HepG2 (cell line): ENCODE data around the gene NUP85. TPM values are rescaled to one million over a fixed set of nuclear protein-coding genes. Genes with fewer than 3 reads are reported as not detected.

Experiments used
- ATF7 ChIP-seq, 2 experiments: fragments of 450-650 bp in 1 of 2; sonication (generic) in 1 of 2; formaldehyde crosslinking in 1 of 2; IDR thresholded peaks; 2 replicates each; pipeline versions ENCODE4 v1.4.0 to v1.6.1; 2016 to 2020; ENCODE audit warnings: antibody characterized with exemption in 1 of 2, mild to moderate bottlenecking in 1 of 2, missing genetic modification reagents in 1 of 2
- FOXM1 ChIP-seq: sonication (generic); formaldehyde crosslinking; IDR thresholded peaks from 2 replicates; pipeline ENCODE4 v1.5.0; 2020; ENCODE audit warnings: missing genetic modification reagents
- GABPB1 ChIP-seq: IDR thresholded peaks from 2 replicates; pipeline ENCODE4 v1.6.1; 2016; ENCODE audit warnings: mild to moderate bottlenecking, missing genetic modification reagents, moderate library complexity, missing compliant biosample characterization
- HES4 ChIP-seq: sonication (generic); formaldehyde crosslinking; IDR thresholded peaks from 2 replicates; pipeline ENCODE4 v1.9.0; 2021; ENCODE audit warnings: mild to moderate bottlenecking, missing genetic modification reagents, borderline replicate concordance
- NFIC ChIP-seq: IDR thresholded peaks from 2 replicates; pipeline ENCODE4 v1.6.1; 2012; ENCODE audit warnings: mild to moderate bottlenecking, low read length, inconsistent platforms
- NR3C1 ChIP-seq: sonication (generic); formaldehyde crosslinking; IDR thresholded peaks from 2 replicates; pipeline ENCODE4 v1.4.0; 2020; ENCODE audit warnings: missing genetic modification reagents
- RFX5 ChIP-seq: IDR thresholded peaks from 2 replicates; pipeline ENCODE4 v1.6.1; 2011; ENCODE audit warnings: low read depth, low read length, improper control_type of control experiment
- SAFB2 ChIP-seq: sonication (generic); formaldehyde crosslinking; IDR thresholded peaks from 2 replicates; pipeline ENCODE4 v1.5.1; 2020; ENCODE audit warnings: missing genetic modification reagents, low read depth, mild to moderate bottlenecking, borderline replicate concordance
- SP2 ChIP-seq: sonication (generic); formaldehyde crosslinking; IDR thresholded peaks from 2 replicates; pipeline ENCODE4 v1.5.1; 2020; ENCODE audit warnings: mild to moderate bottlenecking, missing genetic modification reagents
- TOPORS ChIP-seq: sonication (generic); formaldehyde crosslinking; IDR thresholded peaks from 2 replicates; pipeline ENCODE4 v1.8.0; 2023; ENCODE audit warnings: mild to moderate bottlenecking, missing genetic modification reagents
- ZBTB1 ChIP-seq: sonication (generic); formaldehyde crosslinking; IDR thresholded peaks from 2 replicates; pipeline ENCODE4 v1.4.0; 2020; ENCODE audit warnings: missing genetic modification reagents, borderline replicate concordance
- ZFP36L1 ChIP-seq: sonication (generic); formaldehyde crosslinking; IDR thresholded peaks from 2 replicates; pipeline ENCODE4 v1.8.0; 2022; ENCODE audit warnings: mild to moderate bottlenecking, missing genetic modification reagents, moderate library complexity
- ZFP82 ChIP-seq: sonication (generic); formaldehyde crosslinking; IDR thresholded peaks from 2 replicates; pipeline ENCODE4 v1.5.1; 2020; ENCODE audit warnings: mild to moderate bottlenecking, missing genetic modification reagents, borderline replicate concordance
- ZNF138 ChIP-seq: sonication (generic); formaldehyde crosslinking; IDR thresholded peaks from 2 replicates; pipeline ENCODE4 v1.5.0; 2020; ENCODE audit warnings: mild to moderate bottlenecking, low read depth, missing genetic modification reagents
- ZNF335 ChIP-seq: sonication (generic); formaldehyde crosslinking; IDR thresholded peaks from 2 replicates; pipeline ENCODE4 v1.4.0; 2020; ENCODE audit warnings: missing genetic modification reagents
- ZNF713 ChIP-seq: sonication (generic); formaldehyde crosslinking; IDR thresholded peaks from 2 replicates; pipeline ENCODE4 v1.4.0; 2020; ENCODE audit warnings: mild to moderate bottlenecking, missing genetic modification reagents
- ZNF747 ChIP-seq: sonication (generic); formaldehyde crosslinking; IDR thresholded peaks from 2 replicates; pipeline ENCODE4 v1.8.1; 2023; ENCODE audit warnings: missing genetic modification reagents, mild to moderate bottlenecking, borderline replicate concordance
- polyA plus RNA-seq, 8 experiments: library from polyadenylated mRNA; depleted of rRNA in 3 of 8; stranded (reverse) in 7 of 8; unstranded in 1 of 8; fragments of >200 nt; fragmentation: Illumina TruSeq in 4 of 8; extraction: Trizol in 4 of 8; gene quantifications; 2 replicates each; pipeline versions ENCODE4 v1.2.1 to v1.2.3, GENCODE V29; 2011 to 2016; ENCODE audit warnings: low read depth in 4 of 8, missing spikeins in 1 of 8, mixed read lengths in 1 of 8; ENCODE audit not compliant: insufficient read depth in 1 of 8
- total RNA-seq, 5 experiments: library from RNA; depleted of rRNA; stranded (reverse); fragments of >200 nt; fragmentation: Illumina TruSeq; extraction: Trizol; gene quantifications; 2 replicates each; pipeline ENCODE4 v1.2.3, GENCODE V29; 2016; ENCODE audit warnings: low read depth in 1 of 5
- TF ChIP-seq, protein P1 (sequence below): sonication (generic); formaldehyde crosslinking; IDR thresholded peaks from 2 replicates; pipeline ENCODE4 v1.5.1; 2020; ENCODE audit warnings: missing genetic modification reagents, mild to moderate bottlenecking, borderline replicate concordance
- TF ChIP-seq, protein P2 (sequence below), 2 experiments: sonication (generic) in 1 of 2; formaldehyde crosslinking in 1 of 2; IDR thresholded peaks; 2 replicates each; pipeline versions ENCODE4 v1.4.0 to v1.6.1; 2018 to 2020; ENCODE audit warnings: missing genetic modification reagents in 2 of 2, borderline replicate concordance in 1 of 2, low read depth in 1 of 2, mild to moderate bottlenecking in 1 of 2, missing biosample characterization in 1 of 2
- TF ChIP-seq, protein P3 (sequence below): sonication (generic); formaldehyde crosslinking; IDR thresholded peaks from 2 replicates; pipeline ENCODE4 v1.4.0; 2020; ENCODE audit warnings: mild to moderate bottlenecking, missing genetic modification reagents

Gene NUP85
- total and polyA plus RNA-seq, 2 of the 13 experiments (the other 11 are each of a cell fraction or from before 2014, with no cell fraction given) = 89.1 to 124 TPM

DNA sequence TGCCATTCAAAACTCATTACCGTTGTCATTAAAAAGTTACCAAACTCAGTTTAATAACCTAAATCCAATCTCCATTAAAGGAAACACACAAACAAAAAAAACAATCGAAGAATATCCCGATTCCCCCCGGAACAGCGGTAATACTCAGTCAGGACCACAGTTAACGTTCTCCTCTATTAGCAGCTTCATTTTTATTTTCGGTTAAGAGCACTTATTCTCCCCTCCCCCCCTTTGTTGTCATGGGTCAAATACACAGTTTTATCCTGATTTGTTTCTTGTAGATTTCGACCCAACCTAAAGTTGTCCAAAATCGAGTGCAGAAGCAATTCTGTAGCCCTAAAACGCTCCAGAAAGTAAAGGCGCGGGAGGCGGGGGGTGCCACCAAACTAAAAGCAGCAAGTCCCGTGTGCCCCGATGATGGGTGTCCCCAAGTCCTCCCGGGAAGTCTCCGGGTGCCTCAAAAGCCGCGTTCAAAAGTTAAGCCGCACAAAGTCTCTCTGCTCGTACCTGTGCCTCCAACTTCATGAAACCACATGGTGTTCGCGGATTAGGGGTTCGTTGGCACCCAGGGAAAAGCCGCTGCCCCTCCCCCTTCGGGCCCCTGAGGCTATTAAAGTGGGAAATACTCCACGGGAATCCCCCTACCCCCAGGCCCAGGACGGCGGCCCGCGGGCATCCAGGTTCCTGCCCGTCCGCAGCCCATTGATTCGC lies 23.7 kb upstream of the NUP85 start (continued):
- TF ChIP-seq, protein P1, sequence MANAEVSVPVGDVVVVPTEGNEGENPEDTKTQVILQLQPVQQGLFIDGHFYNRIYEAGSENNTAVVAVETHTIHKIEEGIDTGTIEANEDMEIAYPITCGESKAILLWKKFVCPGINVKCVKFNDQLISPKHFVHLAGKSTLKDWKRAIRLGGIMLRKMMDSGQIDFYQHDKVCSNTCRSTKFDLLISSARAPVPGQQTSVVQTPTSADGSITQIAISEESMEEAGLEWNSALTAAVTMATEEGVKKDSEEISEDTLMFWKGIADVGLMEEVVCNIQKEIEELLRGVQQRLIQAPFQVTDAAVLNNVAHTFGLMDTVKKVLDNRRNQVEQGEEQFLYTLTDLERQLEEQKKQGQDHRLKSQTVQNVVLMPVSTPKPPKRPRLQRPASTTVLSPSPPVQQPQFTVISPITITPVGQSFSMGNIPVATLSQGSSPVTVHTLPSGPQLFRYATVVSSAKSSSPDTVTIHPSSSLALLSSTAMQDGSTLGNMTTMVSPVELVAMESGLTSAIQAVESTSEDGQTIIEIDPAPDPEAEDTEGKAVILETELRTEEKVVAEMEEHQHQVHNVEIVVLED = no peak
- TF ChIP-seq ZNF138 (CRISPR knock-in tag) = no peak
- no peak for TF ChIP-seq RFX5
- TF ChIP-seq, protein P2, sequence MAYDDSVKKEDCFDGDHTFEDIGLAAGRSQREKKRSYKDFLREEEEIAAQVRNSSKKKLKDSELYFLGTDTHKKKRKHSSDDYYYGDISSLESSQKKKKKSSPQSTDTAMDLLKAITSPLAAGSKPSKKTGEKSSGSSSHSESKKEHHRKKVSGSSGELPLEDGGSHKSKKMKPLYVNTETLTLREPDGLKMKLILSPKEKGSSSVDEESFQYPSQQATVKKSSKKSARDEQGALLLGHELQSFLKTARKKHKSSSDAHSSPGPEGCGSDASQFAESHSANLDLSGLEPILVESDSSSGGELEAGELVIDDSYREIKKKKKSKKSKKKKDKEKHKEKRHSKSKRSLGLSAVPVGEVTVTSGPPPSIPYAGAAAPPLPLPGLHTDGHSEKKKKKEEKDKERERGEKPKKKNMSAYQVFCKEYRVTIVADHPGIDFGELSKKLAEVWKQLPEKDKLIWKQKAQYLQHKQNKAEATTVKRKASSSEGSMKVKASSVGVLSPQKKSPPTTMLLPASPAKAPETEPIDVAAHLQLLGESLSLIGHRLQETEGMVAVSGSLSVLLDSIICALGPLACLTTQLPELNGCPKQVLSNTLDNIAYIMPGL (CRISPR knock-in tag; IDR thresholded peaks at IDR 0.05; ENCODE audit: borderline replicate concordance in 1 of 2, low read depth in 1 of 2) = peak in 1 of 2 experiments; percentile 6; a peak in 1 of 4 replicates
- no peak for TF ChIP-seq ZBTB1 (CRISPR knock-in tag)
- no peak for TF ChIP-seq GABPB1 (CRISPR knock-in tag)
- no peak for TF ChIP-seq HES4 (CRISPR knock-in tag)
- TF ChIP-seq, protein P3, sequence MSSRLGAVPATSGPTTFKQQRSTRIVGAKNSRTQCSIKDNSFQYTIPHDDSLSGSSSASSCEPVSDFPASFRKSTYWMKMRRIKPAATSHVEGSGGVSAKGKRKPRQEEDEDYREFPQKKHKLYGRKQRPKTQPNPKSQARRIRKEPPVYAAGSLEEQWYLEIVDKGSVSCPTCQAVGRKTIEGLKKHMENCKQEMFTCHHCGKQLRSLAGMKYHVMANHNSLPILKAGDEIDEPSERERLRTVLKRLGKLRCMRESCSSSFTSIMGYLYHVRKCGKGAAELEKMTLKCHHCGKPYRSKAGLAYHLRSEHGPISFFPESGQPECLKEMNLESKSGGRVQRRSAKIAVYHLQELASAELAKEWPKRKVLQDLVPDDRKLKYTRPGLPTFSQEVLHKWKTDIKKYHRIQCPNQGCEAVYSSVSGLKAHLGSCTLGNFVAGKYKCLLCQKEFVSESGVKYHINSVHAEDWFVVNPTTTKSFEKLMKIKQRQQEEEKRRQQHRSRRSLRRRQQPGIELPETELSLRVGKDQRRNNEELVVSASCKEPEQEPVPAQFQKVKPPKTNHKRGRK = no peak
- no peak for TF ChIP-seq NR3C1 (CRISPR knock-in tag)
- TF ChIP-seq ZFP36L1 (CRISPR knock-in tag) = 0 out of 2 replicates have a peak, but pooled peaks have one; percentile 8
- 0 out of 2 replicates have a peak, but pooled peaks have one; percentile 21 for TF ChIP-seq NFIC
- 0 out of 2 replicates have a peak, but pooled peaks have one; percentile 14 for TF ChIP-seq TOPORS (CRISPR knock-in tag)
- 0 out of 2 replicates have a peak, but pooled peaks have one; percentile 14 for TF ChIP-seq ZNF747 (CRISPR knock-in tag)
- no peak for TF ChIP-seq ATF7 (IDR thresholded peaks at IDR 0.05)
- TF ChIP-seq ATF7 (CRISPR knock-in tag; IDR thresholded peaks at IDR 0.05) = peak; percentile 56; the same call in 1 of the 2 replicates
- TF ChIP-seq ZFP82 (CRISPR knock-in tag) = no peak
- peak; percentile 73; the same call in 1 of the 2 replicates for TF ChIP-seq SAFB2
- TF ChIP-seq ZNF335 (CRISPR knock-in tag) = no peak
- 0 out of 2 replicates have a peak, but pooled peaks have one; percentile 34 for TF ChIP-seq ZNF713 (CRISPR knock-in tag)
- no peak for TF ChIP-seq FOXM1
- no peak for TF ChIP-seq SP2 (CRISPR knock-in tag)
